ENCODE results near the gene PFDN6.

PFDN6 gene

DNA sequence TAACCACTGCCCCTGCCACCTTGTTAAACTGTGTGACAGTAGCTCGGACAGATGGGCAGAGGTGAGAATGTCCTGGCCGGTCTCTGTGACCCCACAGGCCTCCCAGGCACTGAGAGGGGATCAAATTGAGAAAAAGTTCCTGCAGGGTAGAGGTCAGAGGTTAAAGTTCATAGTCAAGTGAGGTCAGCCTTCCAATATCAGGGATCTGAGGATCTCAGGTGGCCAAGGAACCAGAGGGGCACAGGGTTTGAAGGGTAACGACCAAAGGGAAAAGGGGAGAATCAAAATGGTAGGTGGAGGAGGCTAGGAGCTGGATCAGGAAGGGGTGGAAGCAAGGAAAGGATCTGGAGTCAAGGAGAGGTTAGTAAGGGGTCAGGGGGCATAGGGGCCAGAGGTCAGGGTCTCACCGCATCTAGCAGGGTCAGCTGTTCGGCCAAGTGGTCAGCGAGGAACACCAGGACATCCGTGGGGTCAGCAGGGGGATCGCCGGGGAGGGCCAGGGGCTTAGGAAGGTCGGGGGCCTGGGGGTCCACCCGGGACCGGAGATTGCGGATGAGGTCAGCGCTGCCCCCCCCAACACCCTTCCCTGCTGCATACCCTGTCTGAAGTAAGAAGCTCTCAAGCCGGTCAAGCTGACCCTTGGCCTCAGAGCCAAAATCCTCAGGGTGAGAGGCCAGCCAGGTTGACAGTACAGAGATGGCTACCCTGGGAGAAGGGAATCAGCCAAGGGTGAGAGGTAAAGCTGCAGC is 6.4 kb downstream of the PFDN6 start:
- no peak for DNase-seq

DNA sequence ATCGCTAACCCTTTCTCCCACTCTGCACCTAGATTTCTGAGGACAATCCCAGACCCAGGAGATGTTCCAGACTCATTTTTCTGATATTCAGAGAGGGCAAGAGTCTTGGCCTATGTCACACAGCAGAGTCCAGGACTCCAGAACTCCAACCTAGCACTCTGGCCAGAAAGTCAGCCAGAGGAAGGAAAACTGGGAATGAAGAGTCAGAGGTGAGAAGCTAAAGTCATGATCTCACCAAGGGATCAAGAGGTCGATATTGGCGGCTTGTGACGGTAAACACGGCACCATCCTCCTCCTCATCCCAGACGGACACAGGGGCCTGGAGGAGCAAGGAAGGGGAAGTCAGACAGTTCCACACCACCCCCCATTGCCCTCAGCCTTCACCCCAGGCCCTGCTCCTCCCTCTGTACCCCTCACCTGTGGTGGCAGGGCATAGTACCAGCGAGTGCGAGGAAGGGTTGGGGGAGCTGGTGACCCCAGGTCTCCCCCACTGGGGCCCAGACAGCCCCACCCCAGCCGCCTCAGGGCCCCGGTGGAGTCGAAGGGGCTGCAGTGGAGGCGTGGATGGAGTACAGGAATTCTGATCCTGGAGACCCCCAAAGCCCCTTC is 7.5 kb downstream of the PFDN6 start:
- DNase-seq, result no peak

DNA sequence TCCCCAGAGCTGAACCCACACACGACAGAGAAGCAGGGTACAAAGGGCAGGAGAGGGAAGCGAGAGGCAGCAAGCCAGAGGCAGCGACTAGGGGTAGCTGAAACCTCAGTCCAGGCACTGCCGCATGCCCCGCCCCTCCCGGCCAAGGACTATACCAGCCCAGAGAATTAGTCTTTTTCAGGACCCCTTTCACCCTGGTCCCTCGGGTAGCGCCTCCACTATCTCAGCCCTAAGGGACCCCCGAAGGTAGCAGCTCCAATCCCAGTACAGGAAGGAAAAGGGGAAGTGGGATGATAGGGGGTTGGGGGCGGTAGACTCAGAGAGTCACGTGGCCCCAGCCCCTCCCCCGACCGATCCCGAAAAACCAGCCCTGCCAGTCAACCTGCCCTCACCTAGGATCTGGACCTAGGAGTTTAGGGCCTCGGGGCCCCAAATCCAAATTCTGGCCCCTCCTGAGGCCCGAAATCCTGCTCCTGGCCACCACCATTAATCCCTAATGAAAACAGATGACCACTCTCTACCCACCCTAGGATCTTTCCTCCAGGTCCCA is 8.1 kb downstream of the PFDN6 start:
- DNase-seq, result peak in 11 of 51 donors; percentile 19 to 64 (median 28)

DNA sequence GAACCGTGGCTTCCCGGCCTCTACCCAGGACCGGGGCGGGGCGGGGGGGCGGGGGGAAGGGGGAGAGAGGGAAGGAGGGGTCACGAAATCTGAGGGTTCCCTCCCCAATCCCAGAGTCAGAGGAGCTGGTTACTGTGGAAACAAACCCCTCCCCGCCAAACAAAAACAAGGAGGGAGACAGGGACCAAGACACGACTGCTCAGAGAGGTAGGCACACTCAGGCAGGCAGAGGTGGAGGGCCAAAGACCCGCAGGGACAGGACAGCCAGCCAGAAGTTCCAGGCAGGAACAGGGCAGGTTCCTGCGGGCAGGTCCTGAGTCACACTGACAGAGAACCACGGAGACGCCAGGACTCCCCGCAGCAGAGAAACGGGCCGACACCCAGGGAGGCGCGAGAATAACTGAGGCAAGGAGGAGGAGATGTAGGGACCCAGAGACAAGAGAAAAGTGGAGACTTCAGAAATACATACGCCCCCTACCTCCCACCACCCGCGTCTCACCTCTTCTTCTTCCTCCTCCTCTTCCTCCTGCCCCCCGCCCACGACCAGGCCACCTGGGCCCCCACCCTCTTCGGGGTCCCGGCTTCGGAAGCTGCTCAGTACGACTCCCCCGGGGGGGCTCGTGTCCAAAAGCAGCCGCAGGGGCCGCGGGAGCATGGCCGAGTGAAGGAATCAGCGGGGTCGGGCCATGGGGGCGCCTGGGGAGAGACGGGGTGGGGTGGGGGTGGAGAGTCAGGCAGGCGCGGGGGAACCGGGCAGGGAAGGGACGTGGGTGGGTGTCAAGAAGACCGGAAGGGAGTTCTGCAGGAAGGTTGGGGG is 8.8 kb downstream of the PFDN6 start:
- peak in 32 of 51 donors; percentile 20 to 65 (median 36) for DNase-seq

DNA sequence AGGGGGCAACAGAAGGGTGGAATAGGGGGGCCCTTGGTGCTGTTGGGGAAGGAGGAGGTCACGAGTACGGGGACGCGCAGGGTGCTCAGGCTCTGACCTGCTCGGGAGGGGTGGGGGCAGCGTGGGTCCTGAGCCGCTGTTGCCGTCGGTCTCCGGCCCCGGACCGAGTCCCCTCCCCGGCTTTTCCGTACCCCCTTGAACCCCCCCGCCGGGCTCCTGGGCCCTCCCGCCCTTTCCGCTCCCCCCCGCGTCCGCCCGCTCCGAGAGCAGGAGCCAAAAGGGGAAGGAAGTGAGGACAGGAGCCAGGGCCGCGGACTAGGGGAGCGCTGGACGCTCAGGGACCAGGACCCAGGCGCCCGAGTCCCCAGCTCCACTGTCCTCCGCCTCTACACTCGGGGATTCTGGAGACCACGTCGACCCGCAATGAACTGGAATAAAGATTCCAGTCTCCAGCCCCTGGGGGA is 9.4 kb downstream of the PFDN6 start, which contains the start of gene RGL2:
TSS of gene RGL2 (minus strand) at position 170 of the 464 bp plus-strand sequence. CDS start 332 bp downstream, outside the sequence.
- peak in 49 of 51 donors; percentile 39 to 93 (median 78) for DNase-seq

DNA sequence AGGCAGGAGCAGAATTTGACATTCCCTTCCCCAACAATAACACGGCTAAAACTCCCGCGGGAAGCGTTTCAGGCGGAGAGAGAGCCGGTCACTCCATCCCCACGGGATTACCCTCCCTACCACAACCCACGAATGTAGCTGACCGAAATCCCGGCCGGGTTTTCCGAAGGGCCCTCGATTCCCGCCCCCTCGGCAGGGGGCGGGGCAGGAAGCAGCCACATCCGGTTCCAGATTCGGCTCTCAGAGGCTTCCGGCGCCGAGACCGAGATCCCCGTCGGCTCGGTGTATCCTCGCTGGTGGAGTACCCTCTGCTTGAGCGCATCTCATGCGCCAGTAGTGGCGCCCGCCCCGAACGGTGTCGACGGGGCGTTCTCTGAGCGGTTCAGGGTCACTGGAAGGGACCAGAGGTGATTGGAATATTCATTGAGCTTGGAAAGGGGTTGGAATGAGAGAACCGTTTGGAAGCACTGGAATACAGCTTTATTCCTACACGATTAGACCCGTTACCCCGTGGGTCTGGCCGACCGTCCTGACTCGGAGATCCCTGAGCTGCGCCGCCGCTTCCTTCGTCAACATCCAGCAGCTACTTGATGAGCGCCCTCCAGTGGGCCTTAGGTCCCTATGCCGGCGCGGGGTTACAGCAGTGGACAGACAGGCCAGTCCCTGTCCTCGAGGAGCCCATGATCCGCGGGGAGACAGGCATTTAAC is 10.0 kb downstream of the PFDN6 start:
- peak; percentile 49 to 94 (median 82) for DNase-seq

DNA sequence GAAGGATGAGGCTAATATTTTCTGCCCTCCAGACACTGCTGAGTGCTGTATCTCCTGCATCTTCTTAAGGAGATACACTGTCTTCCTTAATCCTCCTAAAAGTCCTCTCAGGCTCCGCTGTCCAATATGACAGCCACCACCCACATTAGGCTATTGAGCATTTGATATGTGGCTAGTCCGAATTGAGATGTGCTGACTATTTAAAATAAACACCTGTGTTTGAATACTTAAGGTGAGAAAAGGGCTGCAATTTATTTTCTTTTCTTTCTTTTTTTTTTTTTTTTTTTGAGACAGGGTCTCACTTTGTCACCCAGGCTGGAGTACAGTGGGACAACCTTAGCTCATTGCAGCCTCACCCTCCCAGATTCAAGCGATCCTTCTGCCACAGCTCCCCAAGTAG is 12.5 kb downstream of the PFDN6 start:
- DNase-seq, result no peak

DNA sequence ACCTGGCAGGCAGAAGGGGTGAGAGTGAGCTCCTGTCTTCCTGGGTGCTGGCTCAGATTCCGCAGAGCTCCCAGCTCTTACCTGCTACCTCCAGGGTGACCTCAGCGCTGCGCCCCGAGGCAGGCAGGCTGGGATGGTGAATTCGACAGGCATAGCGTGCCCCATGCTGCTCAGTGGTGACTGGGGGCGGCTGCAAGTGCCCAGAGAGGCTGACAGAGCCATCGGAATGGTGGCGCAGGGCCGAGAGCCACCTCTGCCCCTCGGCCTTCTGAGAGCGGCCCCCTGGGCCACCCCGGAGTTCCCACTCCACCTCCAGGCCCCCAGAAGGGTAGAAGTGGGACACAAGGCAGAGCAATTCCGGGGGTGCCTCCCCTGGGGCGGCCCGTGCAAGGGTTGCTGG is 14.8 kb downstream of the PFDN6 start:
- no peak for DNase-seq

DNA sequence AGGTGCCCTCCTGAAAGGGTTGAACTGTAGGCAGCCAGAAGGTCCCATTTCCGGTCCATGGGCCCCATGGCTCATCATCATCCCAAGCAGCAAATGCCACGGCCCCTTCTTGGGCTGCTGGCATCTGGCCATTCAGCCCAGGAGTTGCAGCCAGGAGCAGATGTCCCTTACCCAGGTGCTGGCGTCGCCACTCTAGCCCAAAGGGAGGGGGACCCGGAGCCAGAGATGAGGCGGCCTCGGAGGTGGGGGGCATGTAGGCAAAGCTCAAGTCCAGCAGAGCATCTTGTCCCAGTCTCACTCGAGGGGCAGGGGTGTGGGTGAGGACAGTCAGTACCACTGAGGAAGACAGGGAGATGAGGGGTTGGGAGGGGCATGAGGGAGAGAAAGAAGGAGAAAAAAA is 15.7 kb downstream of the PFDN6 start:
- no peak for DNase-seq

DNA sequence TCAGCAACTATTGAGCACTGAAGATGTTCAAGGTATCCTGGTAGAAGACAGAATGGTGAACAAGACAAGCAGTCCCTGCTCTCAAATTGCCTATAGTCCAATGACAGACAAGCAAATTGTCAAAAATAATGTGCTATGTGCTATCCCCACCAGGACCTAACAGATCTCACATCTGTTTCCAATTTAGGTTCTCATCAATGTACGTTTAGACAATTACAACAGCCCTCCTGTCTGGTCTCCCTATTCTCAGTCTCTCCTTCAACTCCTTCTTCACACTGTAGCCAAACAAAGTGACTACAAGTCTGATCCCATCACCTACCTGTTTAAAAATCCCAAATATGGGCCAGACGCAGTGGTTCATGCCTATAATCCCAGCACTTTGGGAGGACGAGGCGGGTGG is 17.0 kb downstream of the PFDN6 start:
- DNase-seq, result no peak

DNA sequence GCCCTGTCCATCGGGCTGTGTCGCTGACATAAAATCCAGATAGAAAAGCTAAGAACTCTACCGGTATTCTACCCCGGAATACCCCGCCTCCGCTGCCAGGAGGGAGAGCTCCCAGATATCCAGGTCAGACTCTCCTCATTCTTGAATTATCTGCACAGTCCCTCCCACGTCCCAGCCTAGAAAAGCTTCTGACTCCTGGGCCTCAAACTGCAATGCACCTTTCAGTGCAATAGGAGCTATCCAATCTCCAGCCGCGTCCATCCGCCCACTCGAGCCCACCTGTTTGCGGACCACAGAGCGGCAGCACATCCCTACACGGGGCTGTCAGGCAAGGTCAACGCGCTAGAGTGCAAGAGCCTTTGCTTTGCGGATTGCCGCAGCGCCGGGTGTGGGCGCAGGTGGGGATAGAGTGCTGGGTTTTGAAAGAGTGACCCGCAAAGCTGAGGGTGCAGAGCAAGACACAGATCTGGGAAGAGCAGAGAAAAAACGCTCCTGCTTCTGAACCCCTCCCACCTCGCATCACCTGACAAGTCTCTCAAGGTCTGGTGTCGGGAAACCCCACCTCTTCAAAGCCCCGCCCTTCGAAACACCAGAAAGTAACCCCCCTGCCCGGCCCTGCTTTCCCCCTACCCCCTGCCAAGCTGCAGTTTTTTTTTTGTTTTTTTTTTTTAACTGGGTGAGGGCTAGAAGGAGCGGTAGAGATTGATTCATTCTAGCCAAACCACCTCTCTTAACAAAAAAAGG is 23.1 kb downstream of the PFDN6 start:
- peak in 35 of 51 donors; percentile 13 to 81 (median 47) for DNase-seq

DNA sequence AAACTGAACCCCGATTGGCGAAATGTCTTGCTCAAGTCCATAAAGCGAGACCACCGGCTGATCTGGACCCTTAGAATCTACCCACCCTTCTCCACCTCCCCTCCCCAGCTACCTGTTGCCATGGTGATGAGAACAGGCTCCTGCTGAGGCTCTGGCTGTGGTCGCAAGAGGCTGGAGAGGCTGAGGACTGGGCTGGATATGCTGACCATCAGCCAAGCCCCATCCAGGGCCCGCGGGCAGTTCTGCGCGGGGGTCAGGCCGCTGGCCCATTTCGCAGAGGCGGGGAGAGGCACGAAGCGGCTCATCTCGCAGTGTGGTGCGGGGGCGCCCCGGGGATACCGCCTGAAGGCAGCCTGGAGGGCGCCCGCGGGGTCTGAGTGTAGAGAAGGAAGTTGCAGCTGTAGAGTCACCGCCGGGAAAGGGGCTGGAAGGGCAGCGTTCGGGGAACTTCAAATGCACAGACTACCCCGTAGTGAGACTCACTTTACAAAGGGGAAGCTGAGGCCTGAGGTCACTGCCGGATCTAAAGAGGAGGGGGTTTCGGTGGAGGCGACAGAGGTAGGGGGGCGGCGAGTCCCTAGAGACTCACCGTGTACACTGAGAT is 23.8 kb downstream of the PFDN6 start:
- DNase-seq, result peak in 31 of 51 donors; percentile 23 to 64 (median 48)

DNA sequence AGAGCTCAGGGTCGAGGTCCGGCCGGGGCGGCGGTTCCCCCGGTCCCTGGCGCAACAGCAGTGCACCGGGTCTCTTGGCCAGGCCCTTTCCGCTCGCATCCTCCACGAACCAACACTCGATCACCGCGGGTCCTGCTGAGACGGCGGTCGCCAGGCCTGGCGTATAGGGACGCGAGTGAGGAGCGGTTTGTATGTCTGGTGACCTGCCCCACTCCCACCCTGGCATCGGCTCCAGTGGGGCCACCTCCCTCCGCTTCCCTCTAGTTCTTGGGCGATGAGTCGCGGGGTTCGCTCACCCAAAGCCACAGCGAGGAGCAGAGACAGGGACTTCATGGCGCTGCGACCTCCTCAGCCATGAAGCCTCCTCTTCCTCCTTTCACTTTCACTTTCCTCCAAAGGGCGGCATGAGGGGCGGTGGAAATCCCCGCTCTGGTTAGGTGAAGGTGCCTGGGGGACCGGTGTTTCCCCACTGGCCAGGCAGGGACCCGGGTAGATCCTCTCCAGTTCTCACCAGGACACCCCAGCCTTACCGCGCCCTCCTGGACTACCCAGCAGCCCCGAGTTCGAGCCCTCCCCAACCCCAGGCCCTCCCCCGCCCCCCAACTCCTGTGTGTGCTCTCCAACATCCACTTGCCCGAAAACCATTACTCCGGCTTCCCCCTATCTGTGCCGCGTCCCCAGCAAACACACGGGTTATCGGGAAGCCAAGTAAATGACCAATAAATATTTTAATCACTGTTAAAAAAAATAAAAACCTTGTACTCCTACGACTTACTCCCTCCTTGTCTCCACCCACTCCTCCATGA is 24.5 kb downstream of the PFDN6 start, which contains the start of gene TAPBP:
TSS of gene TAPBP (minus strand) at position 370 of the 806 bp plus-strand sequence. CDS start at position 333, 37 bp downstream.
- peak in 42 of 51 donors; percentile 21 to 84 (median 51) for DNase-seq

DNA sequence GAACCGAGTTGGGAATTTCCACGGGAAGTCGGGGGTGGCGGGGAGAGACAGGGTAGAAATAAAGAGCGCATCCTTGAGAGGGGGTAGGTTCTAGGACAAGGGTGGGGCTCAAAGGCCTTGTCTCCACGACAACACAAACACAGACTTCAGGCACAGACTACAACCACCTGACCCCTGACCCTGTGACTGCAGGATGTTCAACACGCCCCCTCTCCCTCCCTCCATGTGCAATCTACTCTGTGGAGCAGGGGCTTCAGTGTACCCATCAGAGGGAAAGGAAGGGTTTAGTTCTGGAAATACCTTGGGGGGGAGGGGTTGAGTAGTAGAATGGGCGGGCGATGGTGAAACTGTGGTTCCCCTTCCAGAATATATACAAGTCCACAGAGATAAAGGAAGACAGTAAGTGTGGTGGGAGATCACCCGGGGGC is 25.1 kb downstream of the PFDN6 start:
- peak in 21 of 51 donors; percentile 13 to 70 (median 34) for DNase-seq

DNA sequence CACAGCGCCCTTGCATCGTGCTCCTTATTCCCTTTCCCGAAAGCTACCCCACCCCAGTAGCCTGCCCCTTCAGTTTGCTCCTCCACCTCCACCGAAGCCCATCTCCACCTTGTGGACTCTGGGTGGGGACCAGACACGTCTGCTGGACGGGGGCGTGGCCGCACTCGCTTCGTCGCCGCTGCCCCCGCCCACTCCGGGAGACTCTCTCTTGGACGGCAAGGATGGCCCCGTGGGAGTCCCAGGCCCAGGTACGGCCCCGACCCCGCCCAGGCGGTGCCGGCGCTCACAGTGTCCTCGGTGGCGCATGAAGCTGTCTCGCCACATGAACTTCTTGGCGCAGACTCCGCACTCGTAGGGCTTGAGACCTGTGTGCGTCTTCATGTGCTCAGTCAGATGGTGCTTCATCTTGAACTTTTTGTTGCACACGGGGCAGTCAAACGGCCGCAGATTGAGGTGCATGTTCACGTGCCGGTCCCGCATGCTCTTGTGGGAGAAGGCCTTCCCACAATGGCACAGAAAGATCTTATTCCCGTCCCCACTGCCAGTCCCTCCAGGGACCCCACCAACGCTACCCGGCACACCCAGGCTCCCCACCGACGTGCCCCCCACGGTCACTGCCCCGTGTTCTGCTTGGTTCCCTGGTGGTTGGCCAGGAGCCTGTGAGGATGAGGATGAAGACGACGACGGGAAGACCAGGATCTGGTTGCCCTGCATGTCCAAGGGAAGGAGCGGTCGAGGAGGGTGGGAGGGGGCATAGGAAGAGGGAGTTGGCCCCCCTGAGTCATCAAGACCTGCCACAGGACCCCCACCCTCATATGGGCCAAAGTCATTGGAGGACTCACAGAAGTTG is 25.8 kb downstream of the PFDN6 start:
- peak in 1 of 51 donors; percentile 6 for DNase-seq

DNA sequence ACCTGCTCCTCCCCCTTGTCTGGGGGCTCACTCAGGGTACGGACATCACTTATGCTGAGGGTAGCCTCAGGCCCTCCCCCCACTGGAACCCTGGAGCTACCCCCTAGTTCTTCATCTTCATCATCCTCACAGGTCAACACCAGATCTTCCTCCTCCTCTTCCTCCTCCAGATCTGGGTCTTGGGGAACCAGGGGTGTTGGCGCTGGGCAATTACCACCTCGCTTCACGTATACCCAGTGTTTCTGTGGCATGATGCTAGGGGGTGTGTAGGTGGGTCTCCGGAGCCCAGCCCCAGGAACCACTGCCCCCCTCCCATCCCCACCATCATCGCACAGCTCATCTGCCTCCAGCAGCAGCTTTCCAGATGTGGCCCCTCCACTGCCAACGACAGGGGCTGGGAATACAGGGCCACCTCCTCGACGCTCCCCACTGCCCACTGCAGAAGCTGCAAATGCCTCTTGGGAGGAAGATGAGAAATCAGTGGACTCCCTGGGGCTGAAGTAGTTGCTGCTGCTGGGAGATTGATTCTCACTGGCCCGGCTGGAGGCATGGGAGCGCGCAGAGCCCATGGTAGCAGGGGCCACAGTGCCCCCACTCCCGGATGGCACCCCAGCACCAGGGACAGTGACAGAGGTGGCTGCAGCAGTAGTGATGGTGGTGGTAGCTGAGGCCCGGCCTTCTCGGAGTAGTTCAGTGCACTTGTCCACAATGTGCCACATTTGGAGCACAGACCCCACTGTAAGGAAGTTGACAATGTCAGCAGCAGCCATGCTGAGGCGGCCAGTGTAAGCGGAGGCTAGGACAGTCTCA is 26.6 kb downstream of the PFDN6 start:
- DNase-seq, result peak in 1 of 51 donors; percentile 19
